Stimulated activated CD4-positive, alpha-beta T cell treated with anti-CD3 and anti-CD28 coated beads, TNF-alpha, amount 100 ng/mL, for 48 hours (primary cell): ENCODE measurements around the gene GRIPAP1.

ENCODE experiments used
- DNase-seq, 3 donors: peaks; one replicate each; pipeline ENCODE4 v3.0.0-alpha.2; 2020; ENCODE audit warnings: low read depth in 3 of 3

The GRIPAP1 gene

DNA sequence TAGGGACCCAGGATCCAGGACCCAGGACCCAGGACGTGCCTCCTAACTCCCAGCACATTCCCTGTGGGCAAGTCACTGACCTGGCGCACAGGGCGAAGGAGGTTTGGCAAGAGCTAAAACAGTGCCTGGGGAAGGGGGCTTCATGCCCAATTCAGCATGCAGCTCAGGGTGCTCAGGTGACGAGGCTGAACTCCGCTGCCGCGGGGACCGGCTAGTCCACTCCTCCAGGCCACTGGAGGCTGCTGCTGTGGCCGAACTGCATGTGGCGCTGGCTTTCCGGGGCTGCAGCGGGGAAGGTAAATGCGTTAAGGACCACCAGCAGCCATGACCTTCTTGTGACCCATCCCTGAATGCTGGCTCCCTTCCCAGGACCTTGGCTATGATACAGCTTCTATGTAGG lies 78.3 kb downstream of the GRIPAP1 start:
- DNase-seq: no peak
